K562 (cell line): ENCODE measurements around the gene ZC4H2.

Experiments used
- BACH1 ChIP-seq: fragments of 200-800 bp; sonication (Bioruptor generic); IDR thresholded peaks from 2 replicates; pipeline ENCODE4 v1.6.1; 2016; ENCODE audit warnings: missing genetic modification characterization, missing compliant biosample characterization
- EP300 ChIP-seq: IDR thresholded peaks from 2 replicates; pipeline ENCODE4 v1.6.1; 2012; ENCODE audit warnings: low read length, improper control_type of control experiment
- MAFG ChIP-seq: fragments of 450-650 bp; conservative IDR thresholded peaks from 2 replicates; pipeline ENCODE4 v1.6.1; 2016; ENCODE audit warnings: missing genetic modification characterization, missing compliant biosample characterization
- MEF2A ChIP-seq: IDR thresholded peaks from 2 replicates; pipeline ENCODE4 v1.6.1; 2011; ENCODE audit warnings: low read depth, mild to moderate bottlenecking, low read length, moderate library complexity; ENCODE audit not compliant: control insufficient read depth
- NONO ChIP-seq, 2 experiments: fragments of 200-400 bp in 1 of 2; fragments of 450-650 bp in 1 of 2; formaldehyde crosslinking in 1 of 2; IDR thresholded peaks; 2 replicates each; pipeline ENCODE4 v1.6.1; 2017; ENCODE audit warnings: low read depth in 2 of 2, mild to moderate bottlenecking in 2 of 2, moderate library complexity in 2 of 2, low read length in 1 of 2
- POLR2A ChIP-seq: fragments of 450-650 bp; conservative IDR thresholded peaks from 2 replicates; pipeline ENCODE4 v1.6.1; 2016
- ZBTB7A ChIP-seq: IDR thresholded peaks from 2 replicates; pipeline ENCODE4 v1.6.1; 2011; ENCODE audit warnings: low read depth, mild to moderate bottlenecking, low read length, moderate library complexity, borderline replicate concordance; ENCODE audit not compliant: control insufficient read depth
- ZKSCAN3 ChIP-seq: fragments of 250-450 bp; sonication (Bioruptor Pico); IDR thresholded peaks from 2 replicates; pipeline ENCODE4 v1.4.0; 2020
- ZNF23 ChIP-seq: fragments of 250-450 bp; sonication (Bioruptor Pico); IDR thresholded peaks from 2 replicates; pipeline ENCODE4 v1.4.0; 2020; ENCODE audit warnings: mild to moderate bottlenecking
- ZNF695 ChIP-seq: fragments of 450-650 bp; formaldehyde crosslinking; IDR thresholded peaks from 2 replicates; pipeline ENCODE4 v1.4.0; 2020; ENCODE audit warnings: mild to moderate bottlenecking, moderate library complexity
- TF ChIP-seq, protein P1 (sequence below), 3 experiments: IDR thresholded peaks in 2 of 3; conservative IDR thresholded peaks in 1 of 3; 2 replicates each; pipeline ENCODE4 v1.5.1; 2011 to 2012; ENCODE audit warnings: low read length in 3 of 3, mild to moderate bottlenecking in 3 of 3, control low read depth in 2 of 3, improper control_type of control experiment in 1 of 3, inconsistent platforms in 1 of 3, low read depth in 1 of 3, mixed read lengths in 1 of 3, moderate library complexity in 1 of 3; ENCODE audit not compliant: insufficient read depth in 2 of 3
- TF ChIP-seq, protein P2 (sequence below), 2 experiments: fragments of 450-650 bp; formaldehyde crosslinking in 1 of 2; IDR thresholded peaks; 2 replicates each; pipeline versions ENCODE4 v1.4.0 to v1.6.1; 2014 to 2020; ENCODE audit warnings: mild to moderate bottlenecking in 2 of 2, borderline replicate concordance in 1 of 2, low read depth in 1 of 2
- TF ChIP-seq, protein P3 (sequence below): fragments of 450-650 bp; conservative IDR thresholded peaks from 2 replicates; pipeline ENCODE4 v1.6.1; 2016; ENCODE audit warnings: missing genetic modification characterization, low read depth, mild to moderate bottlenecking, missing compliant biosample characterization, moderate library complexity

DNA sequence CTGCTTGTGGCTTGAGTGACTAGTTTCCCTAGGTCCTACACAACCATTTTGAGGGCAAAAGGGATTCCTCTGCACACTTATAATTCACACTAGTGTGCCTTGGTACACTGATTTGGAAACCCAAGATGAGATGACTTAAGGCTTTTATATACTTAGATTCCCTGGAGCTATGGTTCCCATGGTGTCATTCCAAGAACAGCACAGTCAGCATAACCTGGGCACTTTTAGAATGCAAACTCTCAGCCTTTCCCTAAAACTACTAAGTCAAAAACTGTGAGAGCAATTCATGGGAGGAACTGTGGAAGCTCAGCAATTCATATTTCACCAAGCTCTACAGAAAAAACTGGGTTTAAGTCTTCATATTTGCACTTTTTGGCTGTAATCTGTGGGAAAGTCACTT is 38.0 kb upstream of the ZC4H2 start:
- TF ChIP-seq ZKSCAN3 (CRISPR knock-in tag) = no peak
- no peak for TF ChIP-seq MEF2A
- TF ChIP-seq, protein P1, sequence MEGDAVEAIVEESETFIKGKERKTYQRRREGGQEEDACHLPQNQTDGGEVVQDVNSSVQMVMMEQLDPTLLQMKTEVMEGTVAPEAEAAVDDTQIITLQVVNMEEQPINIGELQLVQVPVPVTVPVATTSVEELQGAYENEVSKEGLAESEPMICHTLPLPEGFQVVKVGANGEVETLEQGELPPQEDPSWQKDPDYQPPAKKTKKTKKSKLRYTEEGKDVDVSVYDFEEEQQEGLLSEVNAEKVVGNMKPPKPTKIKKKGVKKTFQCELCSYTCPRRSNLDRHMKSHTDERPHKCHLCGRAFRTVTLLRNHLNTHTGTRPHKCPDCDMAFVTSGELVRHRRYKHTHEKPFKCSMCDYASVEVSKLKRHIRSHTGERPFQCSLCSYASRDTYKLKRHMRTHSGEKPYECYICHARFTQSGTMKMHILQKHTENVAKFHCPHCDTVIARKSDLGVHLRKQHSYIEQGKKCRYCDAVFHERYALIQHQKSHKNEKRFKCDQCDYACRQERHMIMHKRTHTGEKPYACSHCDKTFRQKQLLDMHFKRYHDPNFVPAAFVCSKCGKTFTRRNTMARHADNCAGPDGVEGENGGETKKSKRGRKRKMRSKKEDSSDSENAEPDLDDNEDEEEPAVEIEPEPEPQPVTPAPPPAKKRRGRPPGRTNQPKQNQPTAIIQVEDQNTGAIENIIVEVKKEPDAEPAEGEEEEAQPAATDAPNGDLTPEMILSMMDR (IDR thresholded peaks at IDR 0.05 in 2 of 3, conservative IDR thresholded peaks at IDR 0.05 in 1 of 3; ENCODE audit: insufficient read depth in 2 of 3, low read depth in 1 of 3, low read length in 3 of 3) = no peak
- TF ChIP-seq ZNF23 = no peak
- TF ChIP-seq, protein P2, sequence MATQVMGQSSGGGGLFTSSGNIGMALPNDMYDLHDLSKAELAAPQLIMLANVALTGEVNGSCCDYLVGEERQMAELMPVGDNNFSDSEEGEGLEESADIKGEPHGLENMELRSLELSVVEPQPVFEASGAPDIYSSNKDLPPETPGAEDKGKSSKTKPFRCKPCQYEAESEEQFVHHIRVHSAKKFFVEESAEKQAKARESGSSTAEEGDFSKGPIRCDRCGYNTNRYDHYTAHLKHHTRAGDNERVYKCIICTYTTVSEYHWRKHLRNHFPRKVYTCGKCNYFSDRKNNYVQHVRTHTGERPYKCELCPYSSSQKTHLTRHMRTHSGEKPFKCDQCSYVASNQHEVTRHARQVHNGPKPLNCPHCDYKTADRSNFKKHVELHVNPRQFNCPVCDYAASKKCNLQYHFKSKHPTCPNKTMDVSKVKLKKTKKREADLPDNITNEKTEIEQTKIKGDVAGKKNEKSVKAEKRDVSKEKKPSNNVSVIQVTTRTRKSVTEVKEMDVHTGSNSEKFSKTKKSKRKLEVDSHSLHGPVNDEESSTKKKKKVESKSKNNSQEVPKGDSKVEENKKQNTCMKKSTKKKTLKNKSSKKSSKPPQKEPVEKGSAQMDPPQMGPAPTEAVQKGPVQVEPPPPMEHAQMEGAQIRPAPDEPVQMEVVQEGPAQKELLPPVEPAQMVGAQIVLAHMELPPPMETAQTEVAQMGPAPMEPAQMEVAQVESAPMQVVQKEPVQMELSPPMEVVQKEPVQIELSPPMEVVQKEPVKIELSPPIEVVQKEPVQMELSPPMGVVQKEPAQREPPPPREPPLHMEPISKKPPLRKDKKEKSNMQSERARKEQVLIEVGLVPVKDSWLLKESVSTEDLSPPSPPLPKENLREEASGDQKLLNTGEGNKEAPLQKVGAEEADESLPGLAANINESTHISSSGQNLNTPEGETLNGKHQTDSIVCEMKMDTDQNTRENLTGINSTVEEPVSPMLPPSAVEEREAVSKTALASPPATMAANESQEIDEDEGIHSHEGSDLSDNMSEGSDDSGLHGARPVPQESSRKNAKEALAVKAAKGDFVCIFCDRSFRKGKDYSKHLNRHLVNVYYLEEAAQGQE (IDR thresholded peaks at IDR 0.05; ENCODE audit: borderline replicate concordance) = no peak
- TF ChIP-seq, protein P2 (CRISPR knock-in tag; IDR thresholded peaks at IDR 0.05; ENCODE audit: low read depth) = no peak
- TF ChIP-seq NONO (IDR thresholded peaks at IDR 0.05; ENCODE audit: low read depth in 2 of 2, low read length in 1 of 2) = no peak
- TF ChIP-seq POLR2A = no peak
- no peak for TF ChIP-seq ZNF695 (CRISPR knock-in tag)
- 0 out of 2 replicates have a peak, but pooled peaks have one; percentile 29 for TF ChIP-seq MAFG (tag)
- TF ChIP-seq, protein P3, sequence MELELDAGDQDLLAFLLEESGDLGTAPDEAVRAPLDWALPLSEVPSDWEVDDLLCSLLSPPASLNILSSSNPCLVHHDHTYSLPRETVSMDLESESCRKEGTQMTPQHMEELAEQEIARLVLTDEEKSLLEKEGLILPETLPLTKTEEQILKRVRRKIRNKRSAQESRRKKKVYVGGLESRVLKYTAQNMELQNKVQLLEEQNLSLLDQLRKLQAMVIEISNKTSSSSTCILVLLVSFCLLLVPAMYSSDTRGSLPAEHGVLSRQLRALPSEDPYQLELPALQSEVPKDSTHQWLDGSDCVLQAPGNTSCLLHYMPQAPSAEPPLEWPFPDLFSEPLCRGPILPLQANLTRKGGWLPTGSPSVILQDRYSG (tag) = no peak
- no peak for TF ChIP-seq EP300
- no peak for TF ChIP-seq ZBTB7A
- TF ChIP-seq BACH1 (tag) = no peak
